GM10847 (cell line): ENCODE results near the gene TAF6.
A peak's percentile ranks its signal among the peaks of the same experiment; 100 is the strongest.

Experiments
- POLR2A ChIP-seq: IDR thresholded peaks from 2 replicates; pipeline ENCODE4 v1.6.1; 2011; ENCODE audit not compliant: insufficient read length; ENCODE audit errors: extremely low read depth

The TAF6 gene

GRCh38 chr7:100119072-100119969 lies at the start of gene TAF6, which contains the start of gene CNPY4:
TAF6 (minus strand) TSS chr7:100119358; CDS start chr7:100114209, 5,149 bp downstream.
CNPY4 (plus strand) TSS chr7:100119634; CDS start chr7:100119745, 111 bp downstream.
- TF ChIP-seq POLR2A: peak; percentile 64

DNA sequence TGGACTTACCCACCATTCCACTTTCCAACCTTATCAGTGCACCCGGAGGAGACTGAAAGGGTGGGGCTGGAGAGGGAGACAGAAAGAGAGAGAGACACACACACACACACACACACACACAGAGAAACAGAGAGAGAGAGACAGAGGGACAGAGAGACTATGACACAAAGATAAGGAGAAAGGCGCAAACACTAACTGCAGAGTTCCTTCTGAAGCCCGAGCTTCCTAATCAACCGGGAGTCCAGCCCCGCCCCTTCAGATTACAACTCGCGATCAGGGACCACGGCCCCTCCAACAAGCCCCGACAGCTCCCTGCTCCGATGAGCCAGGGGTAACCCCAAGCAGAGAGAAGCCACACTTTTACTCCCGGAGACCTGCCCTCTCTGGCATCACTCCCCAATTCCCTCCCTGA lies 48.8 kb upstream of the TAF6 start:
- TF ChIP-seq POLR2A: no peak

DNA sequence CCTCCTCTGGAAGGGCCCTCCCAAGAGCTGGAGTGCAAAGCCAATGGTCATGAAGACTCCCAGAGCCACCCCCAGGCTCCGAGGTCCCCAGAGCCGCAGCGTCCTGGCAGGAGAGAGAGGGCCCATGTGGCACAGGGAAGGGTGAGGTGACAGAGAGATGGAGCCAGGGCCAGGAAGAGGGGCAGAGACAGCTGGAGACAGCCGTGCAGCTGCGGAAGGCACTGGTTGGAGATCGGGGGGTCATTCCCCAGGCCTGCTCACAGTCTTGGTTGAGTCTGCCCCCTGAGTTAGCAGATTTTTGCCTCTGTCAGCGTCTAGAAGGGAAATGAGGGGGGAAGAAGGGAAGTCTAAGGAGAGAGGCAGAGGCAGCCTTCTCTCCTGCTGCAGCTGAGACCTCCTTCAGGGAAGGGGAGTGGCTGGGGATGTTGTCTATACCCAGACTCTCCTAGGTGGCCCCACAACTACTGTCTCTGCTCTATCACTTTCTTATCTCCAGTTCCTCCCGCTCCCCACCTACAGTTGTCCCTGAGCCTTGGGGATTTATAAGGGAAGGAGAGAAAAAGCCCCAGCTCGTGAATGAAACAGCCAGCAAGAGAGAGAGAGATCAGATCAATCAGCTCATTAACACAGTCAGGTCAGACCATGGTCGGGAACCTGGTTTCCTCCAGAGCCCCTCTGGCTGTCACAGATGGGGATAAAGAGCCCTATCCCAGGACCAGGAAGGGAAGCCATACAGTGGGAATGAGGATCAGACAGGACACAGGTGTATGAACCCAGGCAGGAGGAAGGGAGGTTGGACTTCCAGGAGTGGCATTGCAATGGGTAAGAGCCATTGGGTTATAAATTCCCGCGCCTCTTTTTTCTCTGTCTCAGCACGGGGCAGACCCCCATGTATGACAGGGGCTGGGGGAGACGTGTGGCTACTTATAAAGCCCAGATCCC lies 48.1 kb upstream of the TAF6 start:
- no peak for TF ChIP-seq POLR2A

GRCh38 chr7:100166317-100166940 lies 47.3 kb upstream of the TAF6 start:
- no peak for TF ChIP-seq POLR2A

- TF ChIP-seq POLR2A: no peak
Observed at GRCh38 chr7:100163871-100164270, 44.7 kb upstream of the TAF6 start.

DNA sequence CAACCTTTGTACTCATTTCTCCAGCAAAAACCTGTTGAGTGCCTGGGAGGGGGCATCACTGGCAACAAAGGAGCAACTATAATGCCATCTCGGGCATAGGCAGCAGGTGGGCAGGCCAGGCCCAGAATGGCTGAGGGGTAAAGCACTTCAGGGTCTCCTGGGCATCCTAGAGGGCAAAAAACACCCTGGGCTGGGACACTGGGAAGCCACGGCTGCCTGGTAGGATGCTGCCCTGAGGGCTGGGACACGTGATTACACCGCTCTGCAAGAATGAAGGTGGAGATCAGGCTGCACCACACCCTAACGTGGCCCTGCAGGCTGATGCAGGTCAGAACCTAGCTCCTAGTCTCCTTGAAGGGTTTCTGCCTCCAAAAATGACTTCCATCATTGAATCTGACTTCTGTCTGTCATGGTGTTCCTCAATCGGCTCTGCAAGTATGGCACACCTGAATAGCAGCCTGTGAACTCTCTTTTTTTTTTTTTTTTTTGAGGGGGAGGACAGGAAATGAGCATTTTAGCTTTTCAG lies 43.9 kb upstream of the TAF6 start:
- no peak for TF ChIP-seq POLR2A

DNA sequence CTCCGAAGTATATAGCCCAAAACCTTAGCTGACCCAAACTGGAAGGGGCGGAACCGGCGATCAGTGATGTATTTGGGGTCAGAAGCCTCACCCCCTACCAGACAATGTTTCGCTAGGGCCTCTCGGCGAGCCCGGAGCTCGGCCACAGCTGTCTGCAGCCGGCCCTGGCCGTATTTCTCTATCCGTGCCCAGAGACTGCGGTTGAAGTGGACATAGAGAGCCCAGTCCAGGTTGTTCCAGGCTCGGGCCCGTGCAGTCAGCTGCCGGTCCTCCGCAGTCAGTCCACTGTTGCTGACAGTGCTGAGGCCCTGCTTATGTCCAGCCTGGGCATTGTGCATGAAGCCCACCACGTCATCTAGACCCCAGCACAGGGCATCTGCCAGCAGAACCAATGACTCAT lies 40.9 kb upstream of the TAF6 start:
- TF ChIP-seq POLR2A: no peak

DNA sequence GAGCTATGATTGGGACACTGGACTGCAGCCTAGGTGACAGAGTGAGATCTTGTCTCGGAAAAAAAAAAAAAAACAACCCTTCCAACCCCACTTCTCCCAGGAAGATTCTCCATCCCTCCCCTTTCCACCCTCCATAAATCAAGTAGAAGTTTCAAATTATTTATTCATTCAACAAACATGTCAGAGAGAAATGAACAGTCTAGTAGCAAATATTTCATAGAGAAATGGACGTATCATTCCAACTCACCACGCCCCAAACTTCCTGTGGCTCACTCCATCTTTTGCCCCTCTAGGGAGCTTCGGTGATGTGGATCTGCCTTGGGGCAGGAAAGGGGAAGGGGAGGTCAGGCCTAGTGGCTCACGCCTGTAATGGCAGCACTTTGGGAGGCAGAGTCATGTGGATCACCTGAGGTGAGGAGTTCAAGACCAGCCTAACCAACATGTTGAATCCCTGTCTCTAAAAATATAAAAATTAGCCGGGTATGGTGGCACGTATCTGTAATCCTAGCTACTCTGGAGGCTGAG lies 40.0 kb upstream of the TAF6 start:
- TF ChIP-seq POLR2A: no peak

DNA sequence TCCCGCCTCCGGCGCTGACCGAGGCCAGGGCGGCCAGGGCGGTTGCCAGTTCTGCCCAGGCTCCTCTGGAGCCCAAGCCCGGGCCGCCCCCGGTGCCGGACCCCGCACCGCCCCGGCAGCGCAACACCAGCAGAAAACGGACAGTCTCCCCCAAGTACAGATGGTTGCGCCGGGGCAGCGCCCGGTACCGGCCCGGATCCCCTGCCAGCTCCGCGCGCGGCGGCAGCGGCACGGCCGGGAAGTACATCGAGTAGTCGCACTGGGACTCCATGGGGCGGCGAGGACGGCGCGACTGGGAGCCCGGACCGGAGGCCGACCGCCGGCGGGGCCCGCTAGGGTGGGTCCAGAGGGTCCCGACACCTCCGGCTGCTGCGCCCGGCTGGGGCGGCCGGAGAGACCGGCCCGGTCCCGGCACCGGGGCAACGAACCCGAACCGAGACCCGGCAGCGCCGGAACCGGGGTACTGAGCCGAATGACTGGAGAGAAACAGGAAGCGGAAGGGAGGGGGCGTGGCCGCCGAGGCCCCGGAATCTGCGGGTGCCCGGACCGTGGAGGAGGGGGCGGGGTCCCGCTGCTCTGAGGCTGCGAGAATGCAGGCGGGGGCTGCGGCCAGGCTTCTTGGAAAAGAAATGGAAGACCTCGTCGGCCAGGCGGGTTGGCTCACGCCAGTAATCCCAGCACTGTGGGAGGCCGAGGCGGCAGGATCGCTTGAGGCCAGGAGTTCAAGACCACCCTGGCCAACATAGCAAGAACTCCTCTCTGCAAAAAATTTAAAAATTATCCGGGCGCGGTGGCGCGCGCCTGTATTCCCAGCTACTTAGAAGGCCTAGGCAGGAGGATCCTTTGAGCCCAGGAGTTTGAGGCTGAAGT lies 39.3 kb upstream of the TAF6 start, which contains the start of gene TRAPPC14:
TRAPPC14 (minus strand) TSS at position 495 of the 870 bp plus-strand sequence; CDS start at position 271, 224 bp downstream.
- TF ChIP-seq POLR2A: peak; percentile 80

- TF ChIP-seq POLR2A: no peak
Observed at GRCh38 chr7:100157334-100158228, 38.4 kb upstream of the TAF6 start.

DNA sequence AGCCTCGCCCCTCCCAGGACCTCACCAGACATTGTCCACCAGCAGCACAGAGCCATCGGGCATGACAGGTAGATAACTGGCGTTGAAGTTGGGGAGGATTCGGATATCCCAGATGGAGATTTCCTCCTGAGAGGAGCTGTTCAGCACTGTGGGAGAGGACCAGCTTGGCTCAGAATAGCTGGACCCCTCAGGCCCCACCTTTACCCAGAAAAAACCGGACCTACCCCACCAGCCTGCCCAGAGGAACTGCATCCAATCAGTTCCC lies 37.8 kb upstream of the TAF6 start:
- TF ChIP-seq POLR2A: no peak

- TF ChIP-seq POLR2A: no peak
Observed at GRCh38 chr7:100156331-100157068, 37.3 kb upstream of the TAF6 start.
